HepG2 (cell line): ENCODE data around the gene MRPS21. TPM values are rescaled to one million over a fixed set of nuclear protein-coding genes. Genes with fewer than 3 reads are reported as not detected.

Experiments
- ATAC-seq: fragments of 200-7000 bp; cut with Tn5 transposase; 3 replicates; pipeline ENCODE4 v1.9.1; 2020; ENCODE audit warnings: mild to moderate bottlenecking, moderate library complexity
- BruUV-seq: library from RNA; stranded (reverse); fragments of 400-500 nt; replicated peaks from 2 replicates; lab custom pipeline; 2021; lab: Mats Ljungman, UMichigan
- CTCF ChIA-PET: fragments of 300-600 bp; formaldehyde crosslinking; extraction: SDS; loops from one replicate; lab custom pipeline; 2021; ENCODE audit warnings: low total read pairs, inconsistent platforms, low intra/inter-chr PET ratio; lab: Yijun Ruan, JAX
- POLR2A ChIA-PET: fragments of 350-600 bp; sonication (Branson Sonifier 250); formaldehyde crosslinking; loops from one replicate; lab custom pipeline; 2020; ENCODE audit warnings: antibody characterized with exemption, inconsistent platforms; lab: Yijun Ruan, JAX
- DNase-seq: peaks from one replicate; pipeline ENCODE4 v3.0.0-alpha.2; 2015; ENCODE audit warnings: low spot score
- FAIRE-seq: peaks from 3 replicates; lab custom pipeline; 2011; peaks lifted over from hg19 to GRCh38; lab: Jason Lieb, UNC
- H2AFZ ChIP-seq: one replicate; pipeline ENCODE4 v1.6.1; 2011; ENCODE audit warnings: low read length, inconsistent platforms
- H3K27ac ChIP-seq: fragments of 300-600 bp; 3 replicates; pipeline ENCODE4 v1.8.0; 2011; ENCODE audit warnings: mixed run types, mild to moderate bottlenecking, mixed read lengths, low read length, inconsistent platforms; ENCODE audit not compliant: insufficient read depth; ENCODE audit errors: extremely low read length
- H3K27me3 ChIP-seq, 2 experiments: fragments of 200-600 bp in 1 of 2; 2 replicates in 1 of 2; 3 replicates in 1 of 2; pipeline versions ENCODE4 v1.6.0 to v1.8.0; 2011; ENCODE audit warnings: low read length in 2 of 2, mild to moderate bottlenecking in 2 of 2, moderate library complexity in 2 of 2, inconsistent platforms in 1 of 2; ENCODE audit not compliant: insufficient read depth in 2 of 2, control insufficient read depth in 1 of 2
- H3K36me3 ChIP-seq, 2 experiments: fragments of 200-600 bp in 1 of 2; replicated peaks in 1 of 2; 2 replicates in 1 of 2; 3 replicates in 1 of 2; pipeline versions ENCODE4 v1.5.1 to v1.8.0; 2011; ENCODE audit warnings: low read length in 2 of 2, inconsistent platforms in 1 of 2; ENCODE audit not compliant: insufficient read depth in 2 of 2, control insufficient read depth in 1 of 2
- H3K4me1 ChIP-seq: 2 replicates; pipeline ENCODE4 v1.5.1; 2012; ENCODE audit warnings: low read length, inconsistent platforms; ENCODE audit not compliant: insufficient read depth
- H3K4me2 ChIP-seq: 2 replicates; pipeline ENCODE4 v1.6.0; 2011; ENCODE audit warnings: low read depth, low read length, inconsistent platforms
- H3K4me3 ChIP-seq, 3 experiments: fragments of 200-600 bp in 1 of 3; sonication (generic), shearing (Covaris generic) in 1 of 3; replicated peaks in 1 of 3; 2 replicates each; pipeline ENCODE4 v1.5.1; 2011 to 2016; ENCODE audit warnings: low read length in 3 of 3, inconsistent platforms in 2 of 3, low read depth in 2 of 3, mild to moderate bottlenecking in 2 of 3, control low read depth in 1 of 3, mixed read lengths in 1 of 3; ENCODE audit not compliant: insufficient read depth in 1 of 3
- H3K79me2 ChIP-seq: one replicate; pipeline ENCODE4 v1.6.1; 2011; ENCODE audit warnings: low read length, inconsistent platforms; ENCODE audit not compliant: insufficient read depth
- H3K9ac ChIP-seq: 2 replicates; pipeline ENCODE4 v1.6.0; 2011; ENCODE audit warnings: mild to moderate bottlenecking, low read depth, low read length, inconsistent platforms; ENCODE audit not compliant: insufficient read depth
- H3K9me3 ChIP-seq: 2 replicates; pipeline ENCODE4 v1.5.1; 2012; ENCODE audit warnings: mild to moderate bottlenecking, low read length
- H4K20me1 ChIP-seq: 2 replicates; pipeline ENCODE4 v1.6.0; 2011; ENCODE audit warnings: inconsistent platforms, mild to moderate bottlenecking, low read length, moderate library complexity; ENCODE audit not compliant: insufficient read depth
- DNMT3B ChIP-seq: conservative IDR thresholded peaks from 2 replicates; pipeline ENCODE4 v1.6.1; 2016; ENCODE audit warnings: missing biosample characterization, control low read depth
- FIP1L1 ChIP-seq: fragments of 200-400 bp; formaldehyde crosslinking; IDR thresholded peaks from 2 replicates; pipeline ENCODE4 v1.6.1; 2018; ENCODE audit warnings: low read depth, mild to moderate bottlenecking, low read length, moderate library complexity, borderline replicate concordance; ENCODE audit not compliant: insufficient read depth
- MEF2D ChIP-seq: sonication (generic); formaldehyde crosslinking; IDR thresholded peaks from 2 replicates; pipeline ENCODE4 v1.5.1; 2020; ENCODE audit warnings: mild to moderate bottlenecking, missing genetic modification reagents
- NFRKB ChIP-seq: fragments of 450-650 bp; IDR thresholded peaks from 2 replicates; pipeline ENCODE4 v1.6.1; 2017
- PHB2 ChIP-seq: fragments of 450-650 bp; IDR thresholded peaks from 2 replicates; pipeline ENCODE4 v1.6.1; 2018; ENCODE audit not compliant: partially characterized antibody
- POLR2A ChIP-seq, 2 experiments: IDR thresholded peaks; 2 replicates each; pipeline ENCODE4 v1.6.1; 2011; ENCODE audit warnings: low read depth in 2 of 2, low read length in 2 of 2, mild to moderate bottlenecking in 1 of 2, moderate library complexity in 1 of 2; ENCODE audit not compliant: insufficient read depth in 1 of 2
- TEF ChIP-seq: sonication (generic); formaldehyde crosslinking; IDR thresholded peaks from 2 replicates; pipeline ENCODE4 v1.5.0; 2020; ENCODE audit warnings: missing genetic modification reagents
- TFAP4 ChIP-seq: sonication (generic); IDR thresholded peaks from 2 replicates; pipeline ENCODE4 v1.6.1; 2016; ENCODE audit warnings: low read depth, borderline replicate concordance
- ZBTB4 ChIP-seq: sonication (generic); formaldehyde crosslinking; IDR thresholded peaks from 2 replicates; pipeline ENCODE4 v1.4.0; 2020; ENCODE audit warnings: missing genetic modification reagents, mild to moderate bottlenecking, borderline replicate concordance
- ZBTB44 ChIP-seq: sonication (generic); formaldehyde crosslinking; IDR thresholded peaks from 2 replicates; pipeline ENCODE4 v1.4.0; 2020; ENCODE audit warnings: missing genetic modification reagents
- ZNF569 ChIP-seq: sonication (generic); formaldehyde crosslinking; IDR thresholded peaks from 2 replicates; pipeline ENCODE4 v1.5.0; 2020; ENCODE audit warnings: mild to moderate bottlenecking, missing genetic modification reagents, moderate library complexity, borderline replicate concordance
- ZNF740 ChIP-seq: sonication (generic); formaldehyde crosslinking; IDR thresholded peaks from 2 replicates; pipeline ENCODE4 v1.4.0; 2020; ENCODE audit warnings: missing genetic modification reagents
- WGBS: methylation state at CpG from one replicate; pipeline ENCODE4 v1.1.6; 2017; ENCODE audit warnings: low lambda C conversion rate; 5-methylcytosine and 5-hydroxymethylcytosine counted together
- in situ Hi-C: cut with HindIII; loops from 2 replicates; pipeline ENCODE4 v1.10.0; 2017; ENCODE audit warnings: low pct_unique_long_range_greater_than_20kb; ENCODE audit not compliant: extremely low pct_ligation_motif_present
- intact Hi-C: fragments of 100-400 bp; cut with micrococcal nuclease; formaldehyde crosslinking; loops from one replicate; pipeline ENCODE4 v1.10.0; 2022; ENCODE audit not compliant: unreplicated experiment
- polyA plus RNA-seq, 8 experiments: library from polyadenylated mRNA; depleted of rRNA in 3 of 8; stranded (reverse) in 7 of 8; unstranded in 1 of 8; fragments of >200 nt; fragmentation: Illumina TruSeq in 4 of 8; extraction: Trizol in 4 of 8; gene quantifications; 2 replicates each; pipeline versions ENCODE4 v1.2.1 to v1.2.3, GENCODE V29; 2011 to 2016; ENCODE audit warnings: low read depth in 4 of 8, missing spikeins in 1 of 8, mixed read lengths in 1 of 8; ENCODE audit not compliant: insufficient read depth in 1 of 8
- total RNA-seq, 5 experiments: library from RNA; depleted of rRNA; stranded (reverse); fragments of >200 nt; fragmentation: Illumina TruSeq; extraction: Trizol; gene quantifications; 2 replicates each; pipeline ENCODE4 v1.2.3, GENCODE V29; 2016; ENCODE audit warnings: low read depth in 1 of 5

MRPS21 gene
- total and polyA plus RNA-seq, 2 of the 13 experiments (the other 11 are each of a cell fraction or from before 2014, with no cell fraction given) = 59.4 to 64.2 TPM

GRCh38 chr1:150283260-150283659 is 10.4 kb upstream of the MRPS21 start:
- Histone ChIP-seq H3K27me3 (peaks cover 0 to 7% of the 10 kb centered on the region in 2 experiments; a peak in 1 of 5 replicates), H3K9ac (no peak overlapping the region), H3K9me3 (no peaks in the 10 kb centered on the region), H3K4me1 (peaks cover 27% of the 10 kb centered on the region), H3K36me3 (no peaks in the 10 kb centered on the region), H3K4me3 (no peak overlapping the region), H3K79me2 (no peaks in the 10 kb centered on the region), H4K20me1 (no peaks in the 10 kb centered on the region), H3K4me2 (no peak overlapping the region), H3K27ac (no peak overlapping the region), H2AFZ (no peak overlapping the region)
- intact Hi-C loops = no loop called here
- TF ChIP-seq NFRKB = no peak
- no peak for TF ChIP-seq TFAP4
- TF ChIP-seq PHB2 = no peak
- no peak for TF ChIP-seq MEF2D (CRISPR knock-in tag)
- TF ChIP-seq TEF (CRISPR knock-in tag) = no peak
- no peak for TF ChIP-seq ZNF569 (CRISPR knock-in tag)
- no peak for TF ChIP-seq POLR2A (IDR thresholded peaks at IDR 0.05; ENCODE audit: insufficient read depth in 1 of 2, low read depth in 2 of 2, low read length in 2 of 2)
- no peak for TF ChIP-seq DNMT3B
- TF ChIP-seq ZNF740 (CRISPR knock-in tag) = no peak
- TF ChIP-seq ZBTB4 = no peak
- TF ChIP-seq FIP1L1 = no peak
- TF ChIP-seq ZBTB44 = no peak
- ATAC-seq (no peak), FAIRE-seq (no peak), DNase-seq (no peak)
- WGBS = 70% methylated on average over 12 of the region's 12 CpGs
- ChIA-PET POLR2A (no interaction called here), CTCF (no interaction called here)
- in situ Hi-C loops = no loop called here
- no TSS peak for BruUV-seq
